ENCODE measurements around the gene PHF3.

Gene PHF3

GRCh38 chr6:63649847-63650265, 14.3 kb downstream of the PHF3 start:
- no peak for DNase-seq

GRCh38 chr6:63652980-63653379, 17.4 kb downstream of the PHF3 start:
- DNase-seq: no peak

GRCh38 chr6:63660757-63661156, 25.2 kb downstream of the PHF3 start:
- no peak for DNase-seq

GRCh38 chr6:63661769-63662168, 26.2 kb downstream of the PHF3 start:
- no peak for DNase-seq

- DNase-seq: no peak
Observed at GRCh38 chr6:63663147-63663955, 27.7 kb downstream of the PHF3 start.

GRCh38 chr6:63663956-63664281, 28.3 kb downstream of the PHF3 start:
- no peak for DNase-seq

- no peak for DNase-seq
Observed at GRCh38 chr6:63671098-63671754, 35.6 kb downstream of the PHF3 start.

GRCh38 chr6:63672582-63673129, 37.1 kb downstream of the PHF3 start:
- DNase-seq: no peak

GRCh38 chr6:63673692-63674091, 38.1 kb downstream of the PHF3 start:
- no peak for DNase-seq

GRCh38 chr6:63674635-63675034, 39.0 kb downstream of the PHF3 start:
- DNase-seq: no peak

GRCh38 chr6:63675138-63675537, 39.5 kb downstream of the PHF3 start:
- no peak for DNase-seq

GRCh38 chr6:63676412-63677114, 41.0 kb downstream of the PHF3 start:
- no peak for DNase-seq

GRCh38 chr6:63677282-63677681, 41.7 kb downstream of the PHF3 start:
- no peak for DNase-seq

GRCh38 chr6:63683071-63683603, 47.5 kb downstream of the PHF3 start:
- DNase-seq: no peak

- peak in 1 of 5 experiments; percentile 4 for DNase-seq
Observed at GRCh38 chr6:63685446-63686379, 50.1 kb downstream of the PHF3 start.

GRCh38 chr6:63689421-63689820, 53.8 kb downstream of the PHF3 start:
- DNase-seq: no peak

- DNase-seq: no peak
Observed at GRCh38 chr6:63690221-63690620, 54.6 kb downstream of the PHF3 start.

- peak in 1 of 5 experiments; percentile 57 for DNase-seq
Observed at GRCh38 chr6:63705707-63706106, 70.1 kb downstream of the PHF3 start.

- no peak for DNase-seq
Observed at GRCh38 chr6:63706630-63707029, 71.0 kb downstream of the PHF3 start.

- no peak for DNase-seq
Observed at GRCh38 chr6:63708631-63709030, 73.0 kb downstream of the PHF3 start.

GRCh38 chr6:63709148-63709547, 73.5 kb downstream of the PHF3 start:
- no peak for DNase-seq

- no peak for DNase-seq
Observed at GRCh38 chr6:63713332-63713731, 77.7 kb downstream of the PHF3 start.

Measured in T-helper 2 cell (primary cell).